ENCODE data around the gene PTGFRN.

DNA sequence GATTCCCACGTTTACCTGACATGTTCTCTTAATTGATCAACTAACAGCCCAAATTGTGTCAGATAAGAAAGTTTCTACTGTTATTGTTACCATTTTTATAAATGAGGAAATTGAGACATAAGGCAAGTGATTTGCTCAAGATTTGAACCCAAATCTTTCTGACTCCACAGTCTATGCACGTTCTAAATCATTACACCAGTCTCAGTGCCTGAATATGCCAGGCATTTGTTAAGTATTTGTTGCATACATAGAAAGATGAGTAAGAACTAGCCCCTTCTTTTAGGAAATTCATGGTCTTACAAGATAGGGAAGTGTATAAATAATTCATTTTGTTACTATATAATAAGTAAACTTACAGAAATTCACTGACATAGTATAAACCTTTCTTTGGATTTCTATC is 84.7 kb downstream of the PTGFRN start:
- TF ChIP-seq MAFK (IDR thresholded peaks at IDR 0.05; ENCODE audit: low read depth, low read length), result no peak
- TF ChIP-seq, protein P1, sequence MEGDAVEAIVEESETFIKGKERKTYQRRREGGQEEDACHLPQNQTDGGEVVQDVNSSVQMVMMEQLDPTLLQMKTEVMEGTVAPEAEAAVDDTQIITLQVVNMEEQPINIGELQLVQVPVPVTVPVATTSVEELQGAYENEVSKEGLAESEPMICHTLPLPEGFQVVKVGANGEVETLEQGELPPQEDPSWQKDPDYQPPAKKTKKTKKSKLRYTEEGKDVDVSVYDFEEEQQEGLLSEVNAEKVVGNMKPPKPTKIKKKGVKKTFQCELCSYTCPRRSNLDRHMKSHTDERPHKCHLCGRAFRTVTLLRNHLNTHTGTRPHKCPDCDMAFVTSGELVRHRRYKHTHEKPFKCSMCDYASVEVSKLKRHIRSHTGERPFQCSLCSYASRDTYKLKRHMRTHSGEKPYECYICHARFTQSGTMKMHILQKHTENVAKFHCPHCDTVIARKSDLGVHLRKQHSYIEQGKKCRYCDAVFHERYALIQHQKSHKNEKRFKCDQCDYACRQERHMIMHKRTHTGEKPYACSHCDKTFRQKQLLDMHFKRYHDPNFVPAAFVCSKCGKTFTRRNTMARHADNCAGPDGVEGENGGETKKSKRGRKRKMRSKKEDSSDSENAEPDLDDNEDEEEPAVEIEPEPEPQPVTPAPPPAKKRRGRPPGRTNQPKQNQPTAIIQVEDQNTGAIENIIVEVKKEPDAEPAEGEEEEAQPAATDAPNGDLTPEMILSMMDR (IDR thresholded peaks at IDR 0.05; ENCODE audit: control extremely low read depth in 1 of 3, insufficient read depth in 1 of 3, low read depth in 1 of 3, low read length in 3 of 3), result no peak
- TF ChIP-seq POLR2A (IDR thresholded peaks at IDR 0.05; ENCODE audit: control extremely low read depth in 1 of 2, low read depth in 2 of 2, low read length in 2 of 2), result no peak
- no peak for TF ChIP-seq NRF1 (IDR thresholded peaks at IDR 0.05; ENCODE audit: low read depth, low read length)
- no peak for TF ChIP-seq RAD21 (IDR thresholded peaks at IDR 0.05 in 1 of 2, conservative IDR thresholded peaks at IDR 0.05 in 1 of 2; ENCODE audit: low read depth in 2 of 2, low read length in 2 of 2)
- no peak for TF ChIP-seq BACH1 (IDR thresholded peaks at IDR 0.05; ENCODE audit: low read length)

All from H1 (cell line).